ENCODE results near the gene SLC18A3. TPM values are rescaled to one million over a fixed set of nuclear protein-coding genes. Genes with fewer than 3 reads are reported as not detected.

Gene SLC18A3
- total RNA-seq, 1 donor from 2014 or later = not detected

DNA sequence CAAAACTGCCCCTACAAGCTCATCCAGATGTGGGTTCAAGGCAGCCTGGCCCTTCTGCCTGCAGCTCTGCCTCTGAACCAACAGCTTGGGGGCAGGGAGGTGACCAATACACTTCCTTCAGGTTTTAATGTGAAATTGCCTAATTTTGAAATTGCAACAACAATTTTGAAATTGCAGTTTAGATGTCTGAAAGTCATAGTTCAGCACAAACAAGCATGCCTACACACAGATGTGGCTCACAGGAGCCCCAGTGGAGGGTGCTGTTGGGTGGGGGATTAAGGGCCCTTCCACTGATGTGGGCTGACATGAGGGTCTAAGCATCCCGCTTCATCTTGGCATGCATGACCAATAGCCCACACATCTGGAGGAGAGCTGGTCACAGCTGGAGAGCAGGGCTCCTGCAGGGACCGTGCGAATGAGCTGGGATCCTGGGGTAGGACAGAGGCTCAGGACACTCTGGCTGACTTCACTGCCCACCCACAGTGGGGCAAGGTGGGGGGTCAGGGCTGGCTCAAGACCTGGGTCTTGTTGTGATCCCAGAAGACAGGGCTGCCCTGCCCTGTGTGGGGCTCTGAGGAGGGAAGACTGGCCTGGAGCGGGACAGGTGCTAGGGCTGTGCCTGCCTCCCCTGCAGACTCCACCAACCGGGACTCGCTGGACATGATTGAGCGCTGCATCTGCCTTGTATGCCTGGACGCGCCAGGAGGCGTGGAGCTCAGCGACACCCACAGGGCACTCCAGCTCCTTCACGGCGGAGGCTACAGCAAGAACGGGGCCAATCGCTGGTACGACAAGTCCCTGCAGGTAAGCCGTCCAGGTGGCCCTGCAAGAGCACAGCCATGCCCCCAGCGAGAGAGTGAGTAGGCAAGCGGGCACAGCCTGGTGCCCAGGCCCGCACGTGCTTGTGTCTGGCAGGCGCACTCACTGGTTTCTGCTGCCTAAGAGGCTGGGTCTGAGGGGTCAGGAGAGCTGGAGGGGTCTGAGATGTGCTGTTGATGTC lies 36.1 kb downstream of the SLC18A3 start:
- no peak for DNase-seq (ENCODE audit: missing footprints)
- intact Hi-C loops (cut with DNase I) = no loop called here
- ATAC-seq = no peak

DNA sequence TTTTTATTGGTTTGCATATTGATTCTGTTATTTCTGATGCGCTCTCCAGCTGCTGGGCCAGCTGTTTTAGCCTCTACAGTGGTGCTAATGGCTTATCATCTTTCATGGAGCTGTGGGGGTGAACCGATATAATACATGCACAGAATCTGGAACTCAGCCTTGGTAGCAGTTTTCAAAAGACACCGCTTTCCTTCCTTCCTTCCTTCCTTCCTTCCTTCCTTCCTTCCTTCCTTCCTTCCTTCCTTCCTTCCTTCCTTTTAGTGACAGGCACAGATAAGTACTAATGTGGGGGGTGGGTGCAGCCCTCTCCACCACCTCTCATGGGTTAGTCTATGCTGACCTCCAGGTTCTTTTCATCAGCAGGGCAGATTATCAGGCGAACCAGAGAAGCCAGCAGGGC lies 37.4 kb downstream of the SLC18A3 start:
- ATAC-seq = no peak
- intact Hi-C loops (cut with DNase I) = no loop called here

DNA sequence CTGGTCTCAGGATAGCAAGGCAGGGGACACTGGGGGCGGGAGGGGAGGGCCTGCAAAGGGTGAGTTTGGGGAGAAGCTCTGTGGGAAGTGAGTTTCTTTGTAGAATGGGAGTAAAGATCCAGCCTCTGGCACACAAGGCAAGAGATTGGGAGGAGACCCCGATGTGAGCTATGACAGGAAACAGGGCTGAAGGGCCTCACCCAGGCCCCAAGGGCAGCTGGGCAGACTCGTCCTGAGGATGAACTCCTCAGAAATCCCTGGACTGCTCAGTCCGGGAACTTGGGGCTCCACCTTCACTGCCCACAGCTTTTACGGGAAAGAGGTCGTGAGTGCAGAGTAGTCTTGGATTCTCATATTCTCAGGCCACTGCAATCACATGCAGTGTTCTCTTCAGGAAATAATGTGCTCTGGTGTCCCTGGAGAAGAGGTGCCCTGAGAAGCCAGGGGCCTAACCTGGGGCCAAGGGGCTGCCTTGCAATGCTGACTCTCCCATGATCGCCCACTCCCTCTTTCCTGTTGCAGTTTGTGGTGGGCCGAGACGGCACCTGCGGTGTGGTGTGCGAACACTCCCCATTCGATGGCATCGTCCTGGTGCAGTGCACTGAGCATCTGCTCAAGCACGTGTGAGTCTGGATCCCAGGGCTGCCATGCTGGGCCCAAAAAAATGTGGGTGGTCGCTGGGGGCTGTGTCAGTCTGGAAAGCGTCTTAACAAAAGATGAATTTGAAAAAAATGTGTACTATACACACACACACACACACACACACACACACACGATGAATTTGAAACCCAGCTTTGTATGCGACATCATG lies 38.1 kb downstream of the SLC18A3 start:
- intact Hi-C loops (cut with DNase I) = no loop called here
- ATAC-seq (no peak), DNase-seq (ENCODE audit: missing footprints) (no peak)

More for the DNA sequence above, 37.4 kb downstream of the SLC18A3 start:
- no peak for DNase-seq (ENCODE audit: missing footprints)

DNA sequence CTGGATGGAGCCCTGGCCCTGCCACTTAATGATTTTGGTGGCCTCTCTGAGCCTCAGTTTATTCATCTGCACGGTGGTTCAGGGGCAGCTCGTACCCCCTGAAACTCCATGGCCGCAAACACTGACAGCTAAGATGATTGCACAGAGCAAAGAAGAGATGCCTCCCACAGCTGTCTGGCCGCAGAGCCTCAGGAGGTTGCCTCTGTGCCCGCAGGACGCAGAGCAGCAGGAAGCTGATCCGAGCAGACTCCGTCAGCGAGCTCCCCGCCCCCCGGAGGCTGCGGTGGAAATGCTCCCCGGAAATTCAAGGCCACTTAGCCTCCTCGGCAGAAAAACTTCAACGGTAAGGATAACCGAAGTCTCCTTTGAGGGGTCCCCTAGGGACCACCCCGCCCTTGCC lies 39.2 kb downstream of the SLC18A3 start:
- intact Hi-C loops (cut with DNase I) = no loop called here
- DNase-seq (ENCODE audit: missing footprints) (no peak), ATAC-seq (no peak)

DNA sequence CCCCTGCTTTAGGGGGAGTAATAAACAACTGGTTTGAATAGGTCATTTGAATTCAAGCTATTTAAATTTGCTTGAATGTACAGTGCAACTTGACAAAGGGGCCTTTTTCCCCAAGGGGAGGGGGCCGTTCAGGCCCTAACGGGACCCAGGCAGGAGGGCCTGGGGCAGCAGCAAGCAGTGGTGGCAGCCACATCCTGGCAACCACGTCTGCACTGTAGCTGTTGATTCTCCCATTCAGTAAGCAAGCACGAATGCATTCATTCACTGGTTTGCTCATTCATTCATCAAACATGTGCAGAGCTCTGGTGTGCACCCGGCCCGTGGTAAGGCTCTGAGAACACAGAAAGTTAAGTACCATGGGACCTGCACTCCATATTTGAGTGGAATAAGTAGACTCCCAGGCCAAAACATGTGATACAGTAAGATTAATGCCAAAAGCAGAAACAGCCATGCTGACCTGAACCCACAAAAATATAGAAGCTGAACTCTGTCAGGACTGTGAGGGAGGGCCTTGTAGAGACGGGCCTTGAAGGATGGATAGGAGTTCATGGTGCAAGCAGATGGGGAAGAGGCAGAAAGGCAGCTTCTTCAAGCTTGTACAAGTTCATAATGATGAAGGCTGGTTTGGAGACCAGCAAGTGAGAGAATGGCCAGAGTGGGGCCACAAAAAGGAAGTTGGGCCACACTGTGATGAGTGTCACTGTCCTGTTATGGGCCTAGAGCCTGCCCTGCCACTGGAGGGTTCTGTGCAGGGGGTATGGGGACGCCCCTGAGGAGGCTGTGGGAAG lies 40.0 kb downstream of the SLC18A3 start:
- intact Hi-C loops (cut with DNase I) = no loop called here
- ATAC-seq (no peak), DNase-seq (ENCODE audit: missing footprints) (no peak)

DNA sequence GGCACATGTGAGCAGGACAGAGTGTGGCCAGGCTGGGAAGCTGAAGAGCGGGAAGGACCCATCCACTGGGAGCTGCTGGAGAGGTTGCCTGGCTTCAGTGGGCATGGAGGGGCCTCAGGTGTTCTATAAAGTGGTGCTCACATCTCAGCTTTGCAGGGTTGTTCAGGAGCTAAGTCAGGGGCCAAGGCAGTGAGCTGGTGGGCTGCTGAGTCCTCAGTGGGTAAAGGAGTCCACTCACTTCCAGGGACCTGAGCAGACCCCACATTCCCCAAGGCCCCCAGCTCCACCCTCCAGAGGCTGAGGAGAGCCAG lies 40.6 kb downstream of the SLC18A3 start:
- DNase-seq (ENCODE audit: missing footprints) (no peak), ATAC-seq (no peak)
- intact Hi-C loops (cut with DNase I) = no loop called here

DNA sequence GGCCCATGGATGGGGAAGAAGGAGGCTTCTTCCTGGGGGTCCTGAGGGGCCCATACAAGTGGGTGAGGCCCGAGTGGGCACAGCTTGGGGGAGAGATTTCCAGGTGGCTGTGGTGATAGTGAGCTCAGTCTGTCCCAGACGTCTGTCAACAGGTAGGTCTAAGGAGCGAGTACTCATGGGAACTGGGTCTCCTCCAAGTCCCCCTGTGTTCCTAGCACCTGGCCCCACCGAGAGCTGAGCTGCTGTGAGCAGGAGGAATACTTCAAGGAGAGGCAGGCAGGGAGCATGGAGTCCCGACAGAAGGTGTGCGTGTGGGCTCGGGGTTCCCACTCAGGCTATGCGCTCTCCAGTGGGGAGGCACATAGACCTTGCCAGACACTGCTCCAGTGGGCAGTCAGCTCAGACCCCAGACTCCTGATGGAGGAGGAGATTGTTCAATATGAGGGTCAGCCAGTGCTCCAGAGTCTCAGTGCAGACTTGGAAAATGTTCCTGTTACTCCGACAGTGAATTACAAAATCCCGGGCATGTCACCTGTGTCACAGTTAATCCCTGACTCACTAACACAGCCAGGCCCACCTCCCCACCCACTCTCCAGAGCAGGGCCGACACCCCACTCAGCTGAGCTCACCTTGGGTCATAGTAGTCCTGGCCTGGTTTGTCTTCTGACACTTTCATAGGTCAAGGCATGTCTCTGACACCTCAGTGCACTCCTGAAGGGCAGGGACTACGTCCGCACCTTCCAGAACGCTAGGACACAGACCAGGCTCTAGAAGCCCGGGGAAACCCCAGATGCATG lies 41.1 kb downstream of the SLC18A3 start:
- intact Hi-C loops (cut with DNase I) = no loop called here
- ATAC-seq (no peak), DNase-seq (ENCODE audit: missing footprints) (no peak)

DNA sequence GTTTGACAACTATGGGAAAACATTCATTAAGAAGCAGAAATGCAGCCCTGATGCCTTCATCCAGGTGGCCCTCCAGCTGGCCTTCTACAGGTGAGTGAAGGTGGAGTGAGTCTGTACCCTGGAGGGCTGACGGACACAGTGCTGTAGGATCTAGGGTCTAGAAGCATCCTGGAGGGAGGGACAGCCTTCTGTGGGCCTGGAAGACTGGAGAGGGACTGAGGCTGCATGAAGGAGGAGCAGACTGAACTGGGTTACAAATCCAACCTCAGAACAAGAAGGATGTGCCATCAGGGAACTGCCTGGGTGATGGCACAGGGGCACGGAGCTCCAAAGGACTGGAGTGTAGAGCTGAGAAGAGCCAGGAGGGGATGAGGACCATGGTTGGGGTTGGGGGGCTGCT lies 41.8 kb downstream of the SLC18A3 start:
- no peak for DNase-seq (ENCODE audit: missing footprints)
- ATAC-seq = no peak
- intact Hi-C loops (cut with DNase I) = no loop called here

DNA sequence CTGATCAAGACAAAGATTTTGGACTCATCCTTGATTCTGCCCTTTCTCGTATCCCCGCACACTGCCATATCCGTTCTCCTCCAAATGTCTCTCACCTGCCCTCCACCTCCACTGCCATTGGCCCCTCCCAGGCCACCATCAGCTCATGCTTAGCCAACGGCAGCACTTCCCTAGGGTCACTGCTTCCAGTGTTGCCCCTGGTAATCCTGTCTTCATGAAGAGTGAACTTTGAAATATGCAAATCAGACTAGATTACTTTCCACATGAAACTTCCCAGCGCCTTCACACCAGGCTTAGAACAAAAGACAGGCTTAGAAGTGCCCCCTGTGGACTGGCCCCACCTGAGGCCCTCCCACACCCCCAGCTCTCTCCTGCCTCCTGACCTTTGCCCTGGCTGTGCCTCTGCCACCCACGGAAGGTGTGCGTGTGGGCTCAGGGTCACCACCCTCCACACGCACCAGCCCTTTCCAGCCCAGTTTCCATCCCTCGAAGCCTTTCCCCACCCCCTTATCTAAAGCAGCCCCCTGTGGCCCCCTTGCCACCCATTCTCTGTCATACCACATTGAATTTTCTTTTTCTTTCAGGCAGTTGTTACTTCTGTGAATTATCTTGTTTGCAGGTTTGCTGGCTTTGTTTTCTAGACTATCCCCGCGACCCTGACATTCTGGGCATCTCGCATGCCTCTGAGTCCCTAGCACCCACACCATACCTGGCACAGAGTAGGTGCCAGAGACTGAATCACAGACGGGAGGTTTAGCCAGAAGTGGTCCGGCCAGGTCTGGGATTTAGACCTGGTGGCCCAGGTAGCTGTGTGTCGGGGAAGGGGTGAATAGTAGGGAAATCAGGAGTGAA lies 42.5 kb downstream of the SLC18A3 start:
- DNase-seq (ENCODE audit: missing footprints) (no peak), ATAC-seq (no peak)
- intact Hi-C loops (cut with DNase I) = no loop called here

DNA sequence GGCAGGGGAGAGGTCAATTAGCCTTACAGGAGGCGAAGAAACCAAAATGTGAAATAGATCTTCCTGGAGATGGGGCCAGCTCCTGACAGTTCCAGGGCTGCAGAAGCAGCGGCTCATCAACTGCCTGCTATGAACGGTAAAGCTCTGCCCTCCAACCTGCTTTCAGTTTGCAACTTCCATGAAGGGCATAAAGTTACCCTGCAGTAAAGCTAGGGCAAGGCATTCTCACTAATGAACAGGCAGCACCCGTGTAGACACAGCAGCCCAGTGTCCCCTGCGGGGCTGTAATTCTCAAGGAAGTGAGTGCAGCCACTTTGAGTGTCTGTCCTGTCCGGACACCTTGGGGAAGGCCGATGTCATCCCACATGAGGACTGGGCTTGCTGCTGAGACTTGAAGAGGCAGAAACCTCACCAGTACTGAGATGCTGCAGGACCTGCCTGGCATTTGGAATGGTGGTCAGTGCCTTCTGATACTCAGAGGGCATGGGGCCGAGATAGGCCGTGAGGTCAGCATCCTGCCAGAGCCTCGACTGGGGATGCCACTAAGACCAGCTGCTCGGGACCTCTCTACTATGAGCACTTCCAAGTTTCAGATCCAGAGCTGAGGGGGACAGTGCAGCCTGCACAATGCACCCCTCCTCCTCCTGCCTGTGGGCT lies 43.3 kb downstream of the SLC18A3 start:
- intact Hi-C loops (cut with DNase I) = no loop called here
- DNase-seq (ENCODE audit: missing footprints) = no peak
- ATAC-seq = no peak

DNA sequence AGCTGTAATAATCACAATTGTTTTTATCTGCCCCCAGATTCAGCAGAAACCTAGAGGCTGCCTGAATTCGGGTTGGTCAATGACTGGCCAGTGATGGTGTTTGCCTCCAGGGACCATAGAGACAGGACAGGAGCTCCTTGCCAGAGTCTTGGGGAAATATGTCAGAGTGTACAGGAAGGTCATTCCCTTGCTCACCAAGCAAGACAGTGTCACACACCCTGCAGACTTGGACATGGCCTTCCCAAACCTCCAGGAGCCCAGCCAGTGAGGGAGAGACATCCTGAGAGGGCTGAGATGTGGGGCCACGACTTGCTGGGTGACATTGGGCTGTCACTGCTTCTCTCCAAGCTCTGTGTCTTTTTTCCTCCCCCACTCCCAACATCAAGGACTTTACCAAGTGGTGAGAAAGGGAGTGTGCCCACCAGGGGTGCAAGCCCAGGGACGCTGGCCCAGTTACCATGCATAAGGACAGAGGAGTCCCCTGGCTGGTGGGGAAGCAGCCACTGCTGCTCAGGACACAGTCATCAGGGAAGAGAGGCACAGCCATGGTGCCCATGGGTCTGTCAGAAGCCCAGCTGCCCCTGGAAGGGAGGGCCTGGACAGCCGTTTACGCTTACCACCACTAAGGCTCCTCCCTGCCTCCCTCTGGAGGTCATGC lies 44.1 kb downstream of the SLC18A3 start:
- no peak for DNase-seq (ENCODE audit: missing footprints)
- intact Hi-C loops (cut with DNase I) = no loop called here
- ATAC-seq = no peak

DNA sequence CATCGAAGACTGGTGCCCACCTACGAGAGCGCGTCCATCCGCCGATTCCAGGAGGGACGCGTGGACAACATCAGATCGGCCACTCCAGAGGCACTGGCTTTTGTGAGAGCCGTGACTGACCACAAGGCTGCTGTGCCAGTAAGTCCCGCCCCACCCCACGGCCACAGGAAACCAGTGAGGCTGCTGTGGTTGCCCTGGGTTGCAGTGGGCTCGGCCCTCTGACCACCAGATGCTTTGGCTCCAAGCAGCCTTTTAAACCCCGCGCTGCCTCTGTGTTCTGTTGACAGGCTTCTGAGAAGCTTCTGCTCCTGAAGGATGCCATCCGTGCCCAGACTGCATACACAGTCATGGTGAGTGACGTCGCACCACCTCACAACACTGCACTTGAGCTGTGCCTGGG lies 45.0 kb downstream of the SLC18A3 start:
- no peak for DNase-seq (ENCODE audit: missing footprints)
- intact Hi-C loops (cut with DNase I) = no loop called here
- ATAC-seq = no peak

DNA sequence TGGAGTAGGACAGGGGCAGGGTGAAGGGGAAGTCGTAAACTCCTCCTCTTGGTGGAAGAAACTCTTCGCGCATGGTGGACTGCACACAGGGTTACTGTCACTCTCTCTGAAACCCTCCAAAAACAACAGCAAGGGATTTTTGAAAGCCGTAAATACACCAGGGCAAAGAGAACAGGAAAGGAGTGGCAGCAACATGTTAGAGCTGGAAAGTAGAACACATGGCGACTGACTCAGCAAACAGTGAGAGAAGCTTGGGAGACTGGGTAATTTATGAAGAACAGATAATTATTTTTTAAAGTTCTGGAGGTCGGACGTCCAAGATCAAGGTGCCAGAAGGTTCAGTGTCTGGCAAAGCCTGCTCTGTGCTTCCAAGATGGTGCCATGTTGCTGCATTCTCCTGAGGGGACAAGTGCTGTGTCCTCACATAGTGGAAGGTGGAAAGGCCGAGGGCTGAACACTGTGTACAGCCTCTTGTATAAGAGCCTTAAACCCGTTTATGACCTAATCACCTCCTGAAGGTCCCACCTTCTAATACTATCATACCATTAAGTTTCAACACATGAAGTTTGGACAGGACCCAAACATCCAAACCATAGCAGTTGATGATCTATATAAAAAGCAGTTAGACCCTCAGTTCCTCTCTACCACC lies 46.9 kb downstream of the SLC18A3 start:
- intact Hi-C loops (cut with DNase I) = no loop called here
- no peak for ATAC-seq

DNA sequence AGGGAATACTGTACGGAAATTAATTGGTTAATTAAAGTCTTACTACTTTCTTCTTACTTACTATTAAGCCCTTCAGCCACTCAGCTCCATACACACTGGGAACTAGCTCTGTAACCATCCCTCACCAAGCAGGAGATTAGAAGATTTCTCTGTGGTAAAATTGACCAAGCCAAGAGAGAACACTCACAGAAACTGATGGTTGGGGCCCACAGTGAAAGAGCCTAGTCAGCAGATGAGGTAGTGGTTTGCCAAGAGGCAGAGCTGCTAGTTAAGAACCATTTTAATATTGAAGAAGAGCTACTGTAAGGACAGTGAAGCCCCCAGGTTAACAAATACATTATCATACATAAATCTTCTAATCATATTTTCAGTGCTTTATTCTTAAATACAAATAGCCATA lies 47.5 kb downstream of the SLC18A3 start:
- no peak for ATAC-seq
- DNase-seq (ENCODE audit: missing footprints) = no peak
- intact Hi-C loops (cut with DNase I) = no loop called here

More for the DNA sequence above, 46.9 kb downstream of the SLC18A3 start:
- no peak for DNase-seq (ENCODE audit: missing footprints)

DNA sequence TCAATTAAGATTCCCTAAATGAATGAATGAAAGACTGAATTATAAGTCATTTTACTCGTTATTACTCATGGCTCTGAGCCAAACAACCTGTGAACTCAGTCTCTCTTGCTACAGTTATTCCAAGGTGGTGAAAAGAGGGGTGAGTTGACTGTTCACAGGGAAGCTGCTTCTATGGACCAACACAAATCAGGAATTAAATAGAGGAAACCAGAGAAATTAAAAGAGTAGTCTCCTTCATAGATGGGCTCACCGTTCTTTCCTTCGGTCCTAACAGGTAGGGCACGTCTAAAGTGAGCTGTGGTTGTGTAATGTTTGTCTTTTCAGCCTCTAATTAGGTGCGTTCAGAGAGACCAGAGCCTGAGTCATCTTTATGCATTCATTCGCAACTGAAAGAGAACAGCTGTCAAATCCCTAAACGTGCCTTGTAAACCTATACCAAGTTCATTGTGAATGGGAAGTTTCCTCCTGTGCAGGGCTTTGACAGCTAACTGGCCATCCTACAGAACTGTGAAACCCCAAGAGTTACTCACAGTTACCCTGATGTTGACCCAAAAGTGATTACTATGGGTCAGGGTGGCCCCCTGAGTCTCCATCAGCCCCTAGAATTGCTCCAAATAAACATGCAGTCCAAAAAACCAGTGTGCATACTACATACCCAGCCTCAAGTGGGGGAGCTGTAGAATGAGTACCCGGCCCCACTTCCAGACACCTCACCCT lies 51.2 kb downstream of the SLC18A3 start:
- ATAC-seq = no peak
- intact Hi-C loops (cut with DNase I) = no loop called here
- no peak for DNase-seq (ENCODE audit: missing footprints)

Measured in Right ventricle myocardium inferior (tissue), 1 donor.